ENCODE results near the gene INTS15. TPM values are rescaled to one million over a fixed set of nuclear protein-coding genes. Genes with fewer than 3 reads are reported as not detected.
"Not testable (repeated sequence)": the region's sequence is repeated elsewhere in the genome, so short reads cannot be mapped to it uniquely, and the experiment has no call there.

The INTS15 gene
- total RNA-seq, 1 experiment from 2014 or later, result 38.6 TPM

- no peak for DNase-seq (ENCODE audit: low spot score)
Measured at GRCh38 chr7:6616854-6617643, 27.2 kb downstream of the INTS15 start.

DNA sequence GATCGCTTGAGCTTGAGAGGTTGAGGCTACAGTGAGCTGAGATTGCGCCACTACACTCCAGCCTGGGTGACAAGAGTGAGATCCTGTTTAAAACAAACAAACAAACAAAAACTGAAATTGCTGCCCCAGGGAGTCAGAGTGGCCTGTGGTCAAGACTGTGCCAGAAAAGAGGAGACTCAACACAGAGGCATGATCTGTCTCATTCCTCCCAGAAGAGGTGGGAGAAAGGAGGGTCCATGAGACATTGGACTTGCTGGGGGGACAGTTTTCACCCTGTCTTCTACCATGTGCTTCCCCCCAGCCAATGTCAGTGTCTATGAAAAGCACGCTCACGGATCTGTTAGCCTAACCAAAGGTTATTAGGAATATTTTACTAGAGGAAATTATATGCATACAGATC, 28.8 kb downstream of the INTS15 start:
- DNase-seq (ENCODE audit: low spot score), result no peak

GRCh38 chr7:6619961-6620360, 30.1 kb downstream of the INTS15 start:
- no peak for DNase-seq (ENCODE audit: low spot score)

- DNase-seq (ENCODE audit: low spot score), result no peak
Measured at GRCh38 chr7:6621195-6622133, 31.6 kb downstream of the INTS15 start.

DNA sequence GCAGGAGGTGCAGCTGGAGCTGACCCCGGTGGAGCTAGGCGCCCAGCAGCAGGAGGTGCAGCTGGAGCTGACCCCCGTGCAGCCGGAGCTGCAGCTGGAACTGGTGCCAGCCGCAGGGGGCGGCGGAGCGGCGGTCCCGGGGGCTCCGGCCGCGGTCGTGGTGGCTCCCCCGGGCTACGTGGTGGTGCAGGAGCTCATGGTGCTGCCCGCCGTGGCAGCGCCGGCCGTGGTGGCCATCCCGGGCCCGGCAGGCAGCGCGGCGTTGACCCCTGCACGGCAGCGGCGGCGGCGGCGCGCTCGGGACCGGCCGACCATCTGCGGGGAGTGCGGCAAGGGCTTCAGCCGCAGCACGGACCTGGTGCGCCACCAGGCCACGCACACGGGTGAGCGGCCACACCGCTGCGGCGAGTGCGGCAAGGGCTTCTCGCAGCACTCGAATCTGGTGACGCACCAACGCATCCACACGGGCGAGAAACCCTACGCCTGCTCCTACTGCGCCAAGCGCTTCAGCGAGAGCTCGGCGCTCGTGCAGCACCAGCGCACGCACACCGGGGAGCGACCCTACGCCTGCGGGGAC, 32.4 kb downstream of the INTS15 start:
- DNase-seq (ENCODE audit: low spot score), result no peak

GRCh38 chr7:6623589-6624245, 33.9 kb downstream of the INTS15 start:
- DNase-seq (ENCODE audit: low spot score), result no peak

- DNase-seq (ENCODE audit: low spot score), result no peak
Measured at GRCh38 chr7:6624246-6624611, 34.4 kb downstream of the INTS15 start.

GRCh38 chr7:6628045-6628444, 38.2 kb downstream of the INTS15 start:
- no peak for DNase-seq (ENCODE audit: low spot score)

- DNase-seq (ENCODE audit: low spot score), result no peak
Measured at GRCh38 chr7:6630007-6630849, 40.4 kb downstream of the INTS15 start.

- DNase-seq (ENCODE audit: low spot score), result no peak
Measured at GRCh38 chr7:6631605-6632004, 41.8 kb downstream of the INTS15 start.

GRCh38 chr7:6634021-6634420, 44.2 kb downstream of the INTS15 start:
- no peak for DNase-seq (ENCODE audit: low spot score)

DNA sequence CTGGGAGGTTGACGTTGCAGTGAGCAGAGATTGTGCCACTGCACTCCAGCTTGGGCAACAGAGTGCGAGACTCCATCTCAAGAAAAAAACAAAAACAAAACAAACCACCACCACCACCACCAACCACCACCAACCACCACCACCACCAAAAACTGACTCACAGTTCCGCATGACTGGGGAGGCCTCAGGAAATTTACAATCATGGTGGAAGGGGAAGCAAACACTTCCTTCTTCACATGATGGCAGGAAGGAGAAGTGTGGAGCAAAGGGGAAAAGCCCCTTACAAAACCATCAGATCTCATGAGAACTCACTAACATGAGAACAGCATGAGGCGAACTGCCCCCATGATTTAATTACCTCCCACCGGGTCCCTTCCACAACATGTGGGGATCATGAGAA, 45.1 kb downstream of the INTS15 start:
- DNase-seq (ENCODE audit: low spot score), result not testable (repeated sequence)

DNA sequence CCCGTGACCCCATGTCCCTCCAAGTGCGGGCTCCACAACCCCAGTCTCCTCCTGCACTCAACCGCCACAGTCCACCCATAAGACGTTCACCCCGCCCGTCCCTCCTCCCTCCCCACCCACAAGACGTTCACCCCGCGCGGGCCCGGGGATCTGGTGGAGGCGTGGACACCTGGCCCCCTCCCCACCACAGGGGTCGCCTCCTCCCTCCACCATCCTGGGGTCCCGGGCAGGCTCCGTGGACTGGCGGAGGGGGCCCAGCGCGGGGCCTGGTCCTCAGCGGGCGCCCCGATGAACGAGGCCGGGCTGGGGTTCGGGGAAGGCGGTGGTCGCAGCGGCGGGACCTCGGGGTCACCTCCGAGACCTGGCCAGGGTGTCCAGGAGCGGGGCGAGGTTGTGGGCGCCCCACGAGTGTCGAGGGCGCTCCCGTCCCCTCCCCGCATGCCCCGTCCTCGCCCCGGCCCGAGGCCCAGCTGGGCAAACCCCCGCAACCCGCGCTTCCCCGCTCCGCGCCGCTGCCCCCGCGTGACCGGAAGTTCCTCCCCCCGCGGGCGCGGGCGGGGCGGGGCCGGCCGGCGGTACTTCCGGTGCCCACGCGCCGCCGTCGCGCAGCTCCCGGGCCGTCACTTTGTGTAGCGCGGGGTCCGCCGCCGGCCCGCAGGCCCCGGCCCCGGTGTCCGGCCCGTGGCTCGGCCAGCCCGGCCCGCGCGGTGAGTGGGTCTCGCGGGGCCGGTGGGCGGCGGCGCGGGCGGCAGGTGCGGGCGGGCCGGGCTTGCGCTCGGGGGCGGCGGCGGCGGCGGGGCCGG, 47.1 kb downstream of the INTS15 start, which contains the start of gene ZNF316:
Gene ZNF316, plus strand, starts transcription at position 578 of the 803 bp plus-strand sequence. CDS start 5,092 bp downstream, outside the sequence.
- no peak for DNase-seq (ENCODE audit: low spot score)

DNA sequence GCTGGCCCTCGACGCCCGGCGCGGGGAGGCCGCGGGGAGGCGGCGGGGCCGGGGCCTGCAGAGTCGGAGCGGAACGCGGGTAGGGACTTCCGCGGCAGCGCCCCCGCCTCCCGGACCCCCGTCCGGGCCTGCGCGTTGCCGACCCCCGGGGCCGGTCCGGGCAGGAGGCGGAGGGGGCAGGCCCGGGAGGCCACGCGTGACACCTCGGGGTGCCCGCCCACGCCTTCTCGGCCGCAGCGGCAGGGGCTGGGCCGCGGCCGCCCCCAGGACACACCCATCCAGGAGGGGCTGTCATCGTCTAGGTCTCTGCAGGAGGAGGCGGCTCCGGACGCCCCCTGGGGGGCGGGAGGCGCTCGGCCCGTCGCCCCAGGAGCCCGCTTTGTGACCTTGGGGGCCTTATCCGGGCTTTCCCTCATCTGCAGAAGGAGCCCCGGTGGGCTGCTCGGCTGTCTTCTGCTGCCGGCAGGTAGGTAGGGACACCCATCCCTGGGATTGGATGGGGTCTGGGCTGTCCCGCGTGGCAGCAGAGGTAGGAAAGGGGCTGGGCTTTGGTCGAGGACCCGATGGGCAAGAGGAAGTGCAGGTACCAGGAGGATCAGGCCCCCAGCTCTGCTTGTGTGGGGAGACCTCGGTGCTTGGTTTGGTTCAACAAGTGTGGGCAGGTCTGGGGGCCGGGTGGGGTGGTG, 47.9 kb downstream of the INTS15 start:
- DNase-seq (ENCODE audit: low spot score), result no peak

DNA sequence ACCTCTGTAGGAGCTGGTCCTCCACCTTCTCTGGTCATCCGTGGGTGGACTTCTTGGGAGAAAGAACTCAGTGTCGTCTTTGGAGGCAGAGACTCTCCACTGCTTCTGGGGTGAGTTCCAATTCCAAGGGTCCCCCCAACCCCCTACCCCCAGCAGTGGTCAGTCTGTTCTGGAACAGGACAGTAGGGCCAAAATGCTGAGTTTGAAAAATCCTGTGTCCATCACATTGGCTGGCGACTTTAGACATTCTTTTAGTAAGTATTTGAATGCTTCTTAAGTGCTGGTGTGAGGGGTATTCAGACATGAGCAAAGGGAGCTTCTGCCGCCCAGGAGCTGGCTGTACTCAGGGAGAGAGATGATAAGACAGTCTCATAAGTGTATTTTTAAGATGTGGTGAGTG, 49.2 kb downstream of the INTS15 start:
- no peak for DNase-seq (ENCODE audit: low spot score)

GRCh38 chr7:6639627-6640026, 49.8 kb downstream of the INTS15 start:
- DNase-seq (ENCODE audit: low spot score), result no peak

- DNase-seq (ENCODE audit: low spot score), result no peak
Measured at GRCh38 chr7:6640246-6640721, 50.5 kb downstream of the INTS15 start.

GRCh38 chr7:6641305-6642035, 51.6 kb downstream of the INTS15 start:
- no peak for DNase-seq (ENCODE audit: low spot score)

All from H4 (cell line).